SIG-M5 treated with dmso at 0.1 percent for 504 hours (cell line): ENCODE measurements around the gene TMEM263.

Source experiments
- DNase-seq: peaks from one replicate; lab custom pipeline; 2025; ENCODE audit not compliant: unreplicated experiment; lab: John Stamatoyannopoulos, UW

Gene TMEM263

DNA sequence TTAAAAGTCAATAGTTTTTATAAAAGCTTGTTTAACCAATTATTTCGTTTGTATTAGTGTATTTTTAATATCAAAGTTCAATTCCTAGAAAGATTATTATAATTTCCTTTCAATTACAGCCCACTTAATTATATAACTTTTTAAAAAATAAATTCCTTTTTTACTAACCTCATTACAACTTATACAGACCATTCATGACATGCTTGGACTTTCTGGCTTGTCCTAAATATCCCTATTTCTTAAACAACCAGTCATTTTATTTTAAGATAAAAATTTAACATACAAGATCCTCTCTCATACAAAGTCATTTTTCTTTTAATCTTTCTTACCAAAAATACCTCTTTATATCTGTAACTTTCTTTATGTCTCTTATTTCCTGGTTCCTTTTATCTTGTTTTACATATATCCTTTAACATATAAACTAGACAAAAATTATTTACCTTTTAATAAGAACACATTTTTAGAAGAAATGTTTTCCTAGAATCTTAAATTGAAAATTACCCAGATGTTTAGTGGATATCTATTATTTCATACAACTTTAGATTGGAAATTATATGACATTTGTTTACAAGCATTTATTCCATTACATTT lies 10.4 kb upstream of the TMEM263 start:
- no peak for DNase-seq

DNA sequence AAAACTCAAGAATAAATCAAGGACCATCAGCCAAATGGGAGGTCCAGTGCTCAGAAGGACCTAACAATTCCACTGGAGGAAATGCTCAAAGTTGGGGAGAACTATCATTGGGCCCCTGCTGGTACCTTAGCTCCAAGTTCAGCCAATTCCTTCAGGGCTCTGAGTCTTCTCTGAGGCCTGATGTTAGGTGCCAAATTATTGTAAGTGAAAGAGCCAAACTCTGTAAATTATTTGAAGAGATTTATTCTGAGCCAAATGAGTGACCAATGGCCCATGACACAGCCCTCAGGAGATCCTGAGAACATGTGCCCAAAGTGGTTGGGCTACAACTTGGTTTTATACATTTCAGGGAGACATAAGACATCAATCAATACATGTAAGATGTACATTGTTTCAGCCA lies 8.2 kb upstream of the TMEM263 start:
- no peak for DNase-seq

DNA sequence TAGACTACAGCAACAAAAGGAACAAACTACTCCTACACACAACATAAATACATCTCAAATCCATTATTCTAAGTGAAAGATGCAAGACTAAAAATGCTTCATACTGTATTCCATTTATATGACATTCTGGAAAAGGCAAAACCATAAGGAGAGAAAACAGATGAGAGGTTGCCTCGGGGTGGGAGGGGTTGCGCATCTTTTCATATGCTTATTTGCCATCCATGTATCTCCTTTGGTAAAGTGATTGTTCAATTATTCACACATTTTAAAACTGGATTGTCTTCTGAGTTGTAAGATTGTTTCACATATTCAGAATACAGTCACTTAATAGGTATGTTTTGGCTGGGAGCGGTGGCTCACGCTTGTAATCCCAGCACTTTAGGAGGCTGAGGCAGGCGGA lies 5.1 kb upstream of the TMEM263 start:
- DNase-seq, result no peak

DNA sequence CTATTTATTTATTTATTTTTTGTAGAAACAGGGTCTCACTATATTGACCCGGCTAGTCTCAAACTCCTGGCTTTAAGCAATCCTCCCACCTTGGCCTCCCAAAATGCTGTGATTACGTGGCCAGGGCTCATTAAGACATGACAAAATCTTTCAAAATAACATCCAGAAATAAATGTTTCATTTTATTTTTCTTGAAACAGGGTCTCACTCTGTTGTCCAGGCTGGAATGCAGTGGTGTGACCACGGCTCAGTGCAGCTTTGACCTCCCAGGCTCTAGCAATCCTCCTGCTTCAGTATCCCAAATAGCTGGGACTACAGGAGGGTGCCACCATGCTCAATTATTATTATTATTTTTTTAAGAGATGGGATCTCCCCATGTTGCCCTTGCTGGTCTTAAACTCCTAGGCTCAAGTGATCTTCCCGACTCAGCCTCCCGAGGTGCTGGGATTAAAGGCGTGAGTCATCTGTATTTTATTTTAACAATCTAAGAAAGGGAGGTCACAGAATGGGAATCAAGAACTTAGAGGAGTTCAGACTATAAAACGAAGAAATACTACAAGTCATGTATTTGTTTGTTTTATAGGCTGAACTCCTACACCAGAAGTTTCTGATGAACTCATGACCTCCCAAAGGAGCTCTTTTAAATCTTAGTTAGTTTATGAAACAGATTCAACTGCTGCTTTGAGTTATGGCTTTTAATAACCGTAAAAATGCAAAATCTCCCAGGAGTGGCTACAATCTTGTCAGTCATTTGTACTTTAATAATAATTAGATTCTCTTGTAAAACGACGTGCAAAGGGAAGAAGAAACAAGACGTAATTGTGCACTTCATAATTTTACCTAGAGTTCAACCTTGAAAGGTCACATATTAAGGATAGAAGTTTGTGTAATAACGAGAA lies 2.1 kb upstream of the TMEM263 start:
- DNase-seq, result no peak

DNA sequence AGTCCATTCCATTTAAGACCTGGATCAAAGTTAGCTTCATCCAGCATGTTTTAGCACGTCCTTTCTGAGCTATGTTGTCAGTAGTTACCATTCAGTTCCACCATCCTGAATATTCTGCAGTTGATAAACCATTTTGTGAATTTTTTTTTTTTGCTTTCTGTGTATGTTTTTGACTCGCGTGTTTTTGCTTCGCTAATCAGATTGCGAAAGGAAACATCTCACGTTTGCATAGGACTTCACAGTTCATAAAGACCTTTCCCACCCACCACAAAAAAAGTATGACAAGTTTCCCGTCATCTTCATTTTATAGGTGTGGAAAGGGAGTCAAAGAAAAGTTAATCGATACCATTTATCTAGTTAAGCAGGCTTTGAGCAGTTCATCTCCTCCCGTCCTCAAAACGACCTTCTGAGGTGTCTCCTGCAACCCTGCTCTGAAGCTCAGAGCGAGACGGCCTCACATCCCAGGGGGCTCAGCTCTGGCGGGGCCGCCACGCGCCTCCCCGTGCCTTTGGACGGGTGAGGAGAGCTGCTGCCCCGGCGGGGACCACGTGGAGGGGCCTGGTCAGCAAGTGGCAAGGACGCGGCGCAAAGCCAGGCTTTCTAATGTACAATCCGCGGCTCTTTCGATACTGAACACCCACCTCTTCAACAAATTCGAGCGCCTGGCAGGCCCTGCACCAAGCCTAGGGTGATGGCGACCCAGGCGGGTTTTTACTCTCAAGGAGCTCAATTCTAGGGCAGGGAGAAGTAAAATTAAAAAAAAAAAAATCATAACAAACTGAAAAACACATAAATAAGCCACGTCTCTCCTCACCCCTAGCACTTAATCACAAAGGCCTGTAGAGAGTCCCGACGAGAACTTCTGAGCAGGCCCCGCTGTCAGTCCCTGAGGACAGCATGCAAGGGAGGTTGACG lies 988 bp upstream of the TMEM263 start:
- no peak for DNase-seq

DNA sequence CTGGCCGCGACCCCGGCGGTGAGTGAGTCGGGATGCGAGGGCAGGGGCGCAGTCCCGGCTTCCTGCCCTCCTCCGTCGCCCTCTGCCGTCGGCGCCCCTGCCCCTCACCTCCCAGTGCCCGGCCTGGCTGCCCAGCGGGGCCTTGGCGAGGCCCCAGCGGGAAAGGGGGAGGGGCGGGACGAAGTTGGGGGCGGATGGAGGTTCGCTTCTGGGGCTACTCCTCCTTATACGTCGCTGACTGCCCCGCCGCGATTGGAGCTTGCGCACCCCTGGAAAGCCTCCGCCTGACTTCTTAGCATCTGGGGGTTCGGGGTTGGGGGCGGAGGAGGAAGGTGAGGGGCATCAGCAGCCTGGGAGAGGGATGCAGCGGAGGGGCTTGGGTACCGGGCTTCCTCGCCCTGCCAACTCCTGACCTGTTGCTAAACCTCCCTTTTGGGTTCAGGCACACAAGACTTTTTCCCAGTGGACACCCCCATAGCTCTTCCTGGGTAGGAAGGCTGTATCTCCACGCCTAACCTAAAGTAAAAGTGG lies 406 bp downstream of the TMEM263 start:
- DNase-seq, result no peak

DNA sequence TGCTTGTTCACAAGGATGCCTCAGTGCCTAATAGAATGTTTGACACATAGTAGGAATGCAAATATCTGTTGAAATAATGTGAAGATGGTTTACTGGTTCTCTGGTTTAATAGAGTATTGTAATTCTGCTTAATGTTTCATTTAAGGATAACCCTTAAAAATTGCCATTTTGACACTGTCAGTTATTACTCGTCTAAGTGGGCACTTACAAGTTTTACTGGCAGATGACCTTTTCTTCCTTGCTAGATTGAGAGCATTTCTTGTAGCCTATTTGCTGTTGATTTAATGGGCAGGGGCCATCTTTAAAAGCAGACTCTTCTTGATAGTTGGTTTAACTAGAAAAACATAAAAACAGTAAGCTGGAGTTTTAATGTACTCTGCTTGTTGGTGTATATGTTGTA lies 1.9 kb downstream of the TMEM263 start:
- DNase-seq, result no peak

DNA sequence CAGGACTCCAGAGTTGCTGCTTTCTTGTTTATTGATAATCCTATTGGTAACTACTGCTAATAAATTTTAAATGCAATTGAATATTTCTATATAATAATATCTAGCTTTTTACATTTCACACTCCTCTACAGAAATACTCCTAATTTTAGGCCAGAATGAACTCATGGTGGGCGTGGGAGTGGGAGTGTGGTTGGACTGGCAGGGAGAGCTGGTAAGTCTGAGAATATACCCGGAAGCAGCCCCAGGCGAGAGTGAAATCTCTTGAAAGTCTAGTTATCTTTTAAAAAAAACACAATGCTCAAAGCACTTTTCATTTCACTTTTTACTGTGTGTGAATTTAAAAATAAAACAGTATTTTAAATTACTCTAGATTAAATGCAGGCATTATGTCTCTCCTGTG lies 4.7 kb downstream of the TMEM263 start:
- no peak for DNase-seq

DNA sequence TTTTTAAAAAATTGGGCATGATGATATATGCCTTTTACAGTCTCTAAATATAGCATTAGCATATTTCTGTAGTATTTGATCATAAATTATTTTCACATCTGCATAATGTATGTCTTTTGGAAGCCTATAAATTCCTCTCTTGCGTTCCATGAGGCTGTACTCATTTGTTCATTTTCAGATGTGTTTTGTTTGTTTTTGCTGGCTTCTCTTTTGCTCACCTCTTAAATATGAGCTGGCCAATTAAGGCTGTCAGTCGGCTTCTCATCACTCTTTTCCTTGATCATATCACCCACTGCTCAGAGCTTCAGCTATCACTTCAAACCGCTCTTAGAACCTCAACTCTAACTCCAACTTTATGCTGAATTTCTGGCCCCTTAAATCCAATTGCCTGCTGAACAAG lies 6.6 kb downstream of the TMEM263 start:
- no peak for DNase-seq

DNA sequence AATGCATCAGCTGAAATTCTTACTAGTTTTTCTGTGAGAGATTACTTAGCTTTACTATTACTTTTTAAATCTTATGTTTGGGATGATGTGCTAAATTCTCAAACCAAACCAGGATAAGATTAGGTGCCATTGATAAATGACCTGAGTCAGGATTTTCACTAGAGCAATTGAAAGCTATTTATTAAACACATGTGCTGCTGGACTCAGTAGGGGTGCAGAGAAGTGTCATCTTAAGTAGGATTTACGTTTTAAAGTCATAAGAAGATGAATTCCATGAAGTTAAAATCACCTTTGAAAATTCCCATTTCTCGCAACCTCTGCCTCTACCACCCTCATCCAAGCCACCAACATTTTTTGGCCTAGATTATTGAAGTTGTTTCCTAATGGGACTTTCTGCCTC lies 8.8 kb downstream of the TMEM263 start:
- no peak for DNase-seq

DNA sequence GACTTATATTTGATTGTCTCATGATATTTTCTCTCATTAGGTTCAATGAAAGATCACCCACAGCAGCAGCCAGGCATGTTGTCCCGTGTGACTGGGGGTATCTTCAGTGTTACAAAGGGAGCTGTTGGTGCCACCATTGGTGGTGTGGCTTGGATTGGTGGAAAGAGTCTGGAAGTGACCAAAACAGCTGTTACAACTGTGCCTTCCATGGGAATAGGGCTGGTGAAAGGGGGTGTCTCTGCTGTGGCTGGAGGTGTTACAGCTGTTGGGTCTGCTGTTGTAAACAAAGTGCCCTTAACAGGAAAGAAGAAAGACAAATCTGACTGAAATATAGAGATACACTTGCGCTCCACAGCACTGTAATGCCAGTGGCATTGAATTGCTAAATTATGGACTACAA lies 15.4 kb downstream of the TMEM263 start:
- DNase-seq, result no peak

DNA sequence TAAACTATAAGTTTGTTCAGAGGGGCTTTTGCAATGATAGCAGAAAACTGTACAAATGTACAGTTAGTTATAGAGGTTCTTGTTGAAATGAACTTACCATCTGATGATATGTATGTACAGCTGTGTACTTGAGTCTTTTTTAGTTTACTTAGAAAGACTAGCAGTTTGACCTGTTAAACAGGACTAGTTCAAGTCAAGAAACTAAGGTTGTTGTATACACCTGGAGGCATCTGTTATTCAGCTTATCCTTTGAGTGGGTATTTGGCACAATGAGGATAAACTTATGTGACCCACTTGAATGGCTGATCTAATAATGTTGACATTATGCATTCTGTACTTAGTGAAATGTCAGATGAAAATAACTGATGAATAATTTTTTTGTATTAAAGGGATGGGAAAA lies 17.8 kb downstream of the TMEM263 start:
- DNase-seq, result no peak

DNA sequence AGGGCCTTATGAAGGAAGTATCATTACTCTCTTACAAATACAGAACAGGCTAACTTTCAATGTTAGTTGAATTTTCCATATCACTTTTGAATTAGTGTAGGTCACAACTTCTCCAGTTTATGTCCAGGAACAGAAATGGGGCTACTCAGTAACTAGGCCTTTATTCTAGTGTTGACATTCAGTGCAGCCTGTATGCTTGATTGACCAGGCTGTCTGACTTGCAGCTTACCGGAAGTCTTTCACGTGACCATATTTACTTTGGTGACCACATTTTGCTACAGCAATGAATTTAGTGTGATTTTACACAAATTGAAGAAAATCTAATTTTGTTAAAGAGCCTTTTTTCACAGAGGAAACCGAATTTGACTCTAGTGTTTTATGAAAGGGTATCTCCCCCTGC lies 18.8 kb downstream of the TMEM263 start:
- DNase-seq, result no peak

DNA sequence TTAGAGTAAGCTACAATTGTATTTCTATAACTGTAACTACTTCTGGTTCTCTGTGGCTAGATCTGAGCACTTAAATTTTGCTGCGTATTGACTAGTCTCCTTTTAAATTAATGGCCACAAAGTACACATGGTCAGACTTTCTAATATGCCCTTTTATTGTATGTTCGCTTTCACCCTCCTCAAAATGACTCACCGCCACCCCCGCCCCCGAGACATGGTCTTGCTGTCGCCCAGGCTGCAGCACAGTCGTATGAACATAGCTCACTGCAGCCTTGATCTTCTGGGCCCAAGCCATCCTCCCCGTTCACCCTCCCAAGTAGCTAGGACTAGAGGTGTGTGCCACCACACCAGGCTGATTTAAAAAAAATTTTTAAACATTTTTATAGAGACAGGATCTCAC lies 19.4 kb downstream of the TMEM263 start:
- DNase-seq, result no peak

DNA sequence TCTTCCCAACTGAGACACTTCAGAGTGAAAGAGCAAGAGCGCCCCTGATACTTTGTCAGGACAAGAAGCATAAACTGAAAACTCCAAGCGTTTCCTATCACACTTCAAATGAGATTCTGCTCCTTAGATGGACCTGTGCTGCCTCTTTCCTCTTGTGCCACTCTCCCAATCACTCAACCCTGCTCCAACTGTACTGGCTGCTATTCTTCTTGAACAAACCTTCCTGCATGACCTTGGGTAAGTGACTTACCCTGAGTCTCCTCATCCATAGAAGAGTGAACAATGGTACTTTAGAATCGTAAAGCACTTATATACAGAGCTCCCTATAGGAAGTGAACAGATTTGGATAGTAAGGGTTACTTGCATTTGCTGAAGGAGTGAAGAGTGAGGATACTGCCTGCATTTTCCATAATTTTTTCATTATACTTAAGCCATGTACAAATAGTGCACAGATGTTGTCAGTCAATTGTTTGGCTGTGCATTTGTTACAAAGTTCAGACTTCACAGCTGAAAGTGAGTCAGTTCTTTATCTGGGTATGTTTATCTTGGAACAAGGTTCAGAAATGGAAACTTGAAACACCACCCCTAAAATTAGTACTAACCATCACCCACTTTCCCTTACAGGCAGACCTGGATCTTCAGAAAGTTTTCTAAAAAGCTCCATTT lies 20.4 kb downstream of the TMEM263 start:
- no peak for DNase-seq

DNA sequence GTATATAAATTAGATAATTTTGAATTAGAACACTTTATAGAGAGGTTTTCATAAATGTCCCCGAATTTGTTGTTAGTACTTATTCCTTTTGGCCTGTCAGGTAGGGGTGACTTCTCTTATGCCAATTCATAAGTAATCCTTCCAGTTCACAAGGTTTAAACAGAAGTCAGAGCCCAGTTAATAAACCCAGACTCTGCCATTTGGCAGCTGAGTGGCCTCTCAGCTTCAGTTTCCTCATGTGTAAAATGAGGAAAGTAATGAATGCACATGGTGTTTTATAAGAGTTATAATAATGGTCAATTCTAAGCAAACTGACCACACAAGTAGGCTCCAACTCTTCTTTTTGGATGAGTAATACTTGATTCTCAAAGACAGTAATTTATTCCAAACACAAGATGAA lies 21.0 kb downstream of the TMEM263 start:
- DNase-seq, result no peak

DNA sequence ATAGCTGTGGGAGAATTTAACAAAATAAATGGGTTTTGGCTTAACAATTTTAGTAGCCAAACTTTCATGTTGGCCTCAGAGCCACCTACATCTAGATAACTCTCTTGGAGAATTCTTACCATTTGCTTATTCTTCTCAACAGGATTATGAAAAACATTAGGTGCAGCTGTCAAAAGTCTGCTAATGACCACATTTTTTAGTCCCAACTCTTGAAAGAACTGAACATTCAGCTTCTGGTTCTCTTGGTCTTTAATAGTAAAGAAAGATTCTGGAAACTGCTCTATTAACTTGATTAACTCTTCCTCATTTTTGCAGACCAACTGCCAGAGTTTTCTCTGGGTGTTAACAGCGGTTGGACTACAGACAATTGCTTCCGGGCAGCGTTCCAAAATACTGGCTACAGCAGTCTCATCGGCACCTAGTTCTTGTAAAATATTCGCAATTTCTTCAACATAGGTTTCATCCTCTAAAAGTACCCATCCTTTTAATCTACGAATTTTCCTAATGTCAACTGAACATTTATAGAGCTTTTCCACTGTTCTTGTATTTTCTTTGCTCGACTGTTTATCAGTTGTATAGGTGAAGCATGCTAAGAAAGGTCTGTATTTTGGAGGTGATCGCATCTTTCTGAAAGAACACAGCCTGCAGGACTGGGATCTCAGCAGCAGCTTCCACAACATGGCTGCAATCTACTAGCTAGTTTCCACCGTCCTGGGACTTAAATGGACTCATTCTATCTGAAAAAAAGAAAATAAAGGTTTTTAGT lies 22.5 kb downstream of the TMEM263 start:
- no peak for DNase-seq

DNA sequence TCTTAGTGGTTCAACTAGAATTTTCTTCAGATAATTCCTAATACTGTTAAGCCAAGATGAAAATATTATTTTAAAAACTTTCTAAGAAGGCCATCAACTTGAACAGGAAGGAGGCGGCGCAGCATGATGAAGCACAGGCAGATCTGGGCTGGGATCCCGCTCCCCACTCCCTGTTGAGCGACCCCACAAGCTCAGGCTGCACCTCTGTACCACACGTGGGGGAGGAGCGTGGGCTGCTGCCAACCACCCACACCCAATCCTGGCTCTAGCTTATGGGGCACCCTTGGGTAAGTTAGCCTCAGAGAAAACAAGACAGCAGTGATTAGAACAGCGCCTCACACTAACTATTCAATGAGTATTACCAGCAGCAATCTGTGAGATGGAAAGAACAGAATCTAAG lies 25.2 kb downstream of the TMEM263 start:
- DNase-seq, result no peak

DNA sequence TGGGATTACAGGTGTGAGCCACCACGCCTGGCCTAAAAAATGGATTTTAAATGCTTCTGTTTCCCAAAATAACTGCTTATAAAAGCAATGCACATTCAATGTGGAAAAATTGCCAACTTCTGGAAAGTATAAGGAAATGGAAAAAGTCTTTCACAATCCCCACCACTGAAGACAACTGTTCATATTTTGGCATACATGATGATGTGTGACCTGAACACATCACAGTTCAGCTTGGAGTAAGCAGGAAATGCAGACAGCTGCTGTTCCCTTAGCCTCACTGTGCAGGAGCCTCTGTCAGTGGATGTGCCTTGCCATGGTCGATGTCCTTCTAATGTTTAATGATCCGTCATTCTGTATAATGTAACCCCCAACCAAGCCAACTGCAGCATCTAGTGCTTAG lies 26.1 kb downstream of the TMEM263 start:
- DNase-seq, result no peak

DNA sequence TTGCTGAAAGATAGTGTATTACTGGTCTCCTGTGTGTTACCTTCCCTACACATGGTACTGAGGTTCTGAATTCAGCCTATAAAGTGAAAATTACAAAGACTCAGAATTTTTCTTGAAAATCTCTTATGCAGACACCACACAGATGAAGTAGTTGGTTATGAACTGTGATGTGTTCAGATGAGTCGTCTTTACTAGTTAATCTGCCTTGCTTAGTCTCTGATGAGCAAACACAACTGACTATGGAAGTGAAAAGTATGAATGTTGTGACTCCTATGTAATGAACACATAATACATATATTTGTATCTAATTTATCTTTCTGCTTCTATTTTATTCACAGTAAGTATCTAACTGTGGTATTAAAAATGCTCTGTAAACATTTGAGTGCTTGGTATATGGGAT lies 26.5 kb downstream of the TMEM263 start:
- DNase-seq, result no peak
